ENCODE measurements around the gene ERC1.
"Not testable (repeated sequence)": the region's sequence is repeated elsewhere in the genome, so short reads cannot be mapped to it uniquely, and the experiment has no call there.

Gene ERC1

DNA sequence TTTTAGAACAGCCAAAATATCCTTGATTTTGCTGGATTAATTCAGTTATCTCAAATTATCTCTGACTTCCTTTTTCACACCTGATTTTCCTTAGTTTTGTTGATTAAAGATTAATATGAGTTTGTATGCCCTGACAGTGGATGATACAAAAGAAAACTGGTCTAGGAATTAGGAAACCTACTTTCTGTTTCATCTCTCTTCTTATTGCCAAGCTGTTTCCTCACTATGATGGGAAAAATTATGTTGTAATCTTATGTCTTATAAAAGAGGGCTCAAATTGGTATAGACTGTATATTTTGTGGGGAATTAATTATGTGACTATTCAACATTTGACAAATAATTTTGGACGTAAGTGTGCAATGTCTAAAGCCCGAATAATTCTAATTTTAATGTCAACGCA, 331.8 kb downstream of the ERC1 start:
- DNase-seq: no peak
- in situ Hi-C loops (cut with MboI; ENCODE audit: low pct_unique_long_range_greater_than_20kb, low sequenced_read_pairs): no loop called here

DNA sequence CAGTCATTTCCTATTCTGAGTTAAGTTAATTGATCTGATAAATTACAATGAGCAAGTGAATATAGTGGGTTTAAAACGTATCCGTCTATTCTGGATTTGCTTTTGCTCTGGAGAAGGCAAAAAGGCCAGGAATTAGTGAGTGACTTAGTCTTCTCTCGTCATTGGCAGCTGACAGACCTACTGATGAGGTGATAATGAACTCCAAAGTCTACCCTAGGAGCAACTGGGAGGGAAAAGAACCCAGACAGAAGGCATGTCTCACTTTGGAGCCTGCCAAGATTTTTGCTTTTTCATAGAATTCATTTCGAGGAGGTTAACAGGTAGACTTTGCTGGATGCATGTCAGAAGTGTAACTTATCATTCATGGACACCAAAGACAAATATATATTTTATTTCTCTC, 333.1 kb downstream of the ERC1 start:
- in situ Hi-C loops (cut with MboI; ENCODE audit: low pct_unique_long_range_greater_than_20kb, low sequenced_read_pairs): no loop called here
- no peak for DNase-seq

DNA sequence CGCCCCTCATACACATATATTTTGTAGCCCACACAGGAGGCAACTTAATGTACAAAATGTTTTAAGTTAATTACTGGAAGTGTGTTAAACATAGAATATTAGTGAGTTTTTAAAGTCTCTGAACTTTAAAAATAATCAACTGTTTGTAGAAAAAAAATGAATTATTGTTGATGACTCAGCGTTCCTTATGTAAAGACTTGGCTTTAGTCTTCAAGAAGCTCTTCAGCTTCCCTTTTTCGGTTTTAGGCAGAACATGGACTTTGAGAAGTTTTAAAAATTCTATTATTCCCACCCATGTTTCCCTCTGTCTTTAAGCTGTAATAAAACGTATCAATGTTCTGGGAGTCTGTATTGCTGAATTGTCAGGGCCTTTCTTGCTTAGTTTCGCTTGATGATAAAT, 333.9 kb downstream of the ERC1 start:
- peak; percentile 11 for DNase-seq
- in situ Hi-C loops (cut with MboI; ENCODE audit: low pct_unique_long_range_greater_than_20kb, low sequenced_read_pairs): no loop called here

DNA sequence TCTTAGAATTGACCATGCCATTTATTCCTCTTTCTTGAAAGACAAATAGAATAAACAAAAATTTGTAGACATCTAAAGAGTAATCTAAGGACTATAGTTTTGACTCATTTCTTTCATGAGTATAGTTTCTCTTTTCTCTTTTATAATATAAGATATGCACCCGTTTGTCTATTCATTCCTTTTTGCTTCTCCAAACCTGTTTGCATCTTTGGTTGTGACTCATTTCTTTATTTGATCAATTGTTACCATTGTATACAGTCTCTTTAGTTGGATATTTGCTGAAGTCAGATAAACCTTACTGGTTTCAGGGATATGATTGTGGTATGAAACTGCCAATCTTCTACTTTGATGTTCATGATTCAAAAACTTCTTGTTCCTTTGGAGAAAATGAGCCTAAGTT, 334.6 kb downstream of the ERC1 start:
- in situ Hi-C loops (cut with MboI; ENCODE audit: low pct_unique_long_range_greater_than_20kb, low sequenced_read_pairs): no loop called here
- DNase-seq: no peak

DNA sequence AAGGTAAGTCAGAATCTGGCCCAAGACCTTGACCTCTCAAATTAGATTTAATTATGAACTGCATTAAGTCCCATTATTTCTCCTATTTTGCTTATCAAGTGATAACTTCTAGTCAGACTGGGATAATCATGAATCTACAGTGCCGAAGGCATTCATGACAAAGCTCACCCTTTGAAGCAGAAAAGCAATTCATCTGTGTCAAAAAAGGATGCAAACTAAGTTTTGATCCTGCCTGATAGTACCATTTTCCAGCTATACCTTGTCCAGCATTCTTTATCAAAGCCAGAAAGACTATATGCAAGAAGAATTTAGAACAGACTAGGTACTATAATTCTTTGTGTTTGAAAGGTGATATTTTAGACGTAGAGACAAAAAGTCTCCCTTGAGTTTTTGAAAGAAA, 335.2 kb downstream of the ERC1 start:
- no peak for DNase-seq
- in situ Hi-C loops (cut with MboI; ENCODE audit: low pct_unique_long_range_greater_than_20kb, low sequenced_read_pairs): no loop called here

DNA sequence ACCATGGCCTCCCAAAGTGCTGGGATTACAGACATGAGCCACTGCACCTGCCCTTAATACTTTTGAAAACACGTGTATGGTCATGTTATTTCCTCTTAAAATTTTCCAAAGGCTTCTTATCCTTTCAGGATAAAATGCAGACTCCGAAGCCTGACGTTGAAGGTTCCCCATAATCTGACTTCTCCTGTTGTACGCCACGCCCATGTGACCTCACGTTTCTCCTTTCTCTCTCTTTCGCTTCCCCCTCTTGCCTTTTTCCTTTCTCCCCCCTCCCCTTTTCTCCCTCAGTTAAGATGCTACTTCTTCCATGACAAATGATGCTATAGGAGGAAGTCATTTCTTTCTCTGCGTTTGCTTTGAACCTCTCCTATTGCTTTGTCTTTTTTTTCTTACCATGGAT, 337.4 kb downstream of the ERC1 start:
- in situ Hi-C loops (cut with MboI; ENCODE audit: low pct_unique_long_range_greater_than_20kb, low sequenced_read_pairs): no loop called here
- no peak for DNase-seq

DNA sequence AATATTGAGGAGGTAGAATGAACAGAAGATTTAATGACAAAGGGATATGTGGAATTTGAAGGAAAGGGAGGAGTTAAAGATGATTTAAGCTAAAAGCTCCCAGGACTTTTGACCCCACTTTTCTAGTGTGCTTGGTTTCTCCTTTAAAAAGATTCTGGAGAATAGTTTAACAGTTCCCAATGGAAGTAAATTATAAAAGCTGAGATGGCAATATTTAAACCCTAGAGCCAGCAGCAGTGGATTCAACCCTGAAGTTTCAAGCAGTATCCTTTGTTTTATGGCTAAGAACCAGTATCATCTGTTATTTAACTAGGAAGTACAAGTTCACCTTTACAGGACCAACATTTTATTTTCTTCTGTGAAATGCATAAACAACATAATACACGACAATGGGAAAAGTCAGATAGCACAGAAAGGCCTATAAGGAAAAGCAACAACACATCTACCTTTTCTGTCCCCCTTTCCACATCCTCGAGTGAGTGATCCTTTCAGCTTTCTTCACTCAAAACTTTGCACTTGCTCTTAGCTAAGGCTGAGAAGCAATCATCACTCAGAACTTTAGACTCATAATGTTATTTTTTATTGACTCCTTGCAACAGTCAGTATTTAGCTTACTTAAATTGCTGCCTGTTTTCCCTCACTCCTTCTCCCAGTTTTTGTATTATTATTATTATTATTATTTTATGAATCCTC, 338.9 kb downstream of the ERC1 start:
- in situ Hi-C loops (cut with MboI; ENCODE audit: low pct_unique_long_range_greater_than_20kb, low sequenced_read_pairs): no loop called here
- DNase-seq: no peak

DNA sequence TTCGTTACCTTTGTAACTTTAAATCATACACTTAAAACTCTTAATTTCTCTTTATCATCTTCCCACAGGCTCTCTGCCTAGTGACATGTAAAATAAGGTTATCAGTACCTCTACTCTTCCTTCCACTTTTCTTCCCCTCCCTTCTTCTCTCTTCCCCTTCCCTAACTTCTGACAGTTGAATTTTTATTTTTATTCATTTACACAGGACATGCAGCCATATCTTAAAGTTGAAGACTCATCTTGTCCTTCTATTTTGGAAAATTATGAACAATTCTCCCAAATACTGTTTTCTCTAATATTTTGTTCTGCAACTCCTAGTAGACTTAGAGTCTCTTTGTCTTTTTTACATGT, 339.4 kb downstream of the ERC1 start:
- in situ Hi-C loops (cut with MboI; ENCODE audit: low pct_unique_long_range_greater_than_20kb, low sequenced_read_pairs): no loop called here
- no peak for DNase-seq

DNA sequence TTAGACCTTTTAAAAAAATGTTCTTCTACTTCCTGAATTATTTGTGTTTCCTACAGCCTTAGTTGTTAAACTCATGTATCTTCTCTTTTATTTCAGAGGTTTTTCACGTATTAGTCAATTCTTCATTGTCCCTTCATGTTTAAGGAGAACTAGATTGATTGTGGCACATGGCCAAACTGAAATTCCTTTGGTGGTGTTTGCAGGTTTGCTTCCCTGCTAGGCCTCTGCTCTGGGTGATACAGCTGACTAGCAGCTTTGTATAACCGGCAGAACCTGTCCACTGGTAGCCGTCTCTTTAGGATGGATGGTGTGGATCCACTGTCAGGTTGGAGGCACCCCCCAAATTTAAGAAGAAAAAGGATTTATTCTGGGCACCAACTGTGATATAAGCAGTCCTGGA, 341.3 kb downstream of the ERC1 start:
- in situ Hi-C loops (cut with MboI; ENCODE audit: low pct_unique_long_range_greater_than_20kb, low sequenced_read_pairs): no loop called here
- no peak for DNase-seq

DNA sequence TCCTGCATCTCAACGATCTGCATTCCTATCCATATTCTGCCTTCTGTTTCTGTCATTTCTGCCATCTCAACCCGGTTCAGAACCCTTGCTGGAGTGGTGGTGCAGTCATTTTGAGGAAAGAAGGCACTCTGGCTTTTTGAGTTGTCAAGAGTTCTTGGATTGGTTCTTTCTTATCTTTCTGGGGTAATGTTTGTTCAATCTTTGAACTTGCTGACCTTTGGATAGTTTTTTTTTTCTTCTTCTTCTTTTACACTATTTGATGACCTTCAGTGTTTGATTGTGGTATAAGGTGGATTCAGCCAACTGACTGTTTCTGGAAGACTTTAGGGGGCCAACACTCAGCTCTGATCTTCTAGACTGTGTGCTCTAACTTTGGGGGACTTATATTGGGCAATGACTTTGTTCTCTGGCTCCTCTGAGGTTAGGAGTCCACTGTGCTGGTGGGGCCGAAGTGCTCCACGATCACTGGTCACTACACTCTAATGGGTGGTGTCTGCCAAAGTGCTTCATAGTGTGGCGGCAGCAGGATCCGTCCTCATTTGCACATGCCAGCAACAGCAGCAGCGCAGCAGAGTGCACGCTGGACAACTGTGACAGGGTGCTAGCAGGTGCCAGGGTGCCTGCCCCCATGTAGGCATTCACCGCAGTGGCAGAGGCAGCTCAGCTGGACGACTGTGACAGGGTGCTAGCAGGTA, 347.6 kb downstream of the ERC1 start:
- in situ Hi-C loops (cut with MboI; ENCODE audit: low pct_unique_long_range_greater_than_20kb, low sequenced_read_pairs): no loop called here

DNA sequence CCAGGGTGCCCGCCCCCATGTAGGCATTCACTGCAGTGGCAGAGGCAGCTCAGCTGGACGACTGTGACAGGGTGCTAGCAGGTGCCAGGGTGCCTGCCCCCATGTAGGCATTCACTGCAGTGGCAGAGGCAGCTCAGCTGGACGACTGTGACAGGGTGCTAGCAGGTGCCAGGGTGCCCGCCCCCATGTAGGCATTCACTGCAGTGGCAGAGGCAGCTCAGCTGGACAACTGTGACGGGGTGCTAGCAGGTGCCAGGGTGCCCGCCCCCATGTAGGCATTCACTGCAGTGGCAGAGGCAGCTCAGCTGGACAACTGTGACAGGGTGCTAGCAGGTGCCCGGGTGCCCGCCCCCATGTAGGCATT, 348.1 kb downstream of the ERC1 start:
- DNase-seq; in situ Hi-C loops (cut with MboI; ENCODE audit: low pct_unique_long_range_greater_than_20kb, low sequenced_read_pairs): not testable (repeated sequence)

More for the DNA sequence above, 347.6 kb downstream of the ERC1 start:
- no peak for DNase-seq

DNA sequence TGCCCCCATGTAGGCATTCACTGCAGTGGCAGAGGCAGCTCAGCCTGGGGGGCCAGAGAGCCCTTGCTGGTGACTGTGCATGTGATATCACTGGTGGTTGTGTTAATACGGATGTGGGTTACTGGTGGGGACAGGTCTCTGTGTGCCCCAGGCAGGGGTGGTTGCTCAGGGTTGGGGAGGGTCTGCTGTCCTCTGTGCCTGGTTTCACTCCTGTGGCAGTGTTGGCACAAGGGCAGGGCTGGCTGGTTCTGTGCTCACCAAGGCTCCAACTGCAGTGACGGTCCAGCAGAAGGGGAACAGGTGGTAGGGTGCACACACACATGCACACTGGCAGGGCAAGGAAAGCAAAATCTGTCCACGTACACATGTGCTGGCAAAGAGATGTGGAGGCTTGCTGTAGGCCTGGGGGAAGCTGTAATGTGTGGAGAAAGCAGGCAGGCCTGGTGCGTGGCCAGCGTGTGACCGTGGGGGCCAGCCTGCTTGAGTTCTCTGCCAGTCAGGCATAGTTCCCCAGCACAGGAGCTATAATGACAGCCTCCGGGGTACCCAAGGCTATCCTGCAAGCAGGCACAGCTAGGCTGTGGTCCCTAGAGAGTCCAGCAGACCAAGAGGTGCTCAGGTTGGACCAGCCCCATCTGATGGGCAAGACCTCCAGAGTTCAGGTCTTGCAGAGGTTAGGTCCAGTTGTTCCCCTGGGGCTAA, 348.7 kb downstream of the ERC1 start:
- DNase-seq: no peak
- in situ Hi-C loops (cut with MboI; ENCODE audit: low pct_unique_long_range_greater_than_20kb, low sequenced_read_pairs): no loop called here

DNA sequence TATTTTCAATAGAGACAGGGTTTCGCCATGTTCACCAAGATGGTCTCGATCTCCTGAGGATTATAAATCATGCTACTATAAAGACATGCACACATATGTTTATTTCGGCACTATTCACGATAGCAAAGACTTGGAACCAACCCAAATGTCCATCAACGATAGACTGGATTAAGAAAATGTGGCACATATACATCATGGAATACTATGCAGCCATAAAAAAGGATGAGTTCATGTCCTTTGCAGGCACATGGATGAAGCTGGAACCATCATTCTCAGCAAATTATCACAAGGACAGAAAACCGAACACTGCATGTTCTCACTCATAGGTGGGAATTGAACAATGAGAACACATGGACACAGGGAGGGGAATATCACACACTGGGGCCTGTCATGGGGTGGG, 350.2 kb downstream of the ERC1 start:
- in situ Hi-C loops (cut with MboI; ENCODE audit: low pct_unique_long_range_greater_than_20kb, low sequenced_read_pairs); DNase-seq: not testable (repeated sequence)

DNA sequence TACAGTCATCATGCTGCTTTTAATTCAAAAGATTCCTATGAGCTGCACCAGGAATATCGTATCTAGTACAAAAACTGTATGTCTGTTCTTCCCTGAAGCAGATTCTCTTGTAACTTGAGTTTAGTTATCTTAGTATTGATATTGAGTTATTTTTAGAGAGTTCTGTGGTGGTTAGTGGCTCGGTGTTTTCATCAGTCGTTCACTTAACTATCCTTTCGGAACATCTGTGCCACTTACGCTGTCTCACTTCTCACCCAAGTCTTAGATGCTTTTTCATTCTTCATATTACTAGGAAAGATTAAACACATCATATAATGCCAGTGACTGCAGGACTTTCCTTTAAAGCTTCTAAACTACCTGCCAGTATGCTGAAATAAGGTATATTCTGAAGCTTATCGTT, 352.4 kb downstream of the ERC1 start:
- in situ Hi-C loops (cut with MboI; ENCODE audit: low pct_unique_long_range_greater_than_20kb, low sequenced_read_pairs): no loop called here
- DNase-seq: no peak

DNA sequence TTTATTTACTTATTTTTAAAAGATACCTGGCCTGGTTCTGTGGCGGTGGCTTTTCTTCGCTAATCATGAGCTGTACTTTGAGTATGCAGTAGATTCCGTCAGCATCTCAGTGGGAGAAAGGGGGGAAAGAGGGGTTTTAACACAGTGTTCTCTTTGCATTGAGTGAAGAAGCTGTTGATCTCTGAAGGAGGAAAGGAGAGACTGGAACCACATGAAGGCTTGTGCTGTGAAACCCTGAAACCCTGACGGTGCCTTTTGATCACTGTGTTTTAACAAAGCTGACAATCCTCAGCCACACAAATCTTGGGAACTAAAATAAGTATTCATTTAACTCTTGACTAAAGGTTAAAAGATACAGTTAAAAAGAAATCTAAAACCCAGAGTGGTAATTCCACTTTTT, 353.2 kb downstream of the ERC1 start:
- DNase-seq: no peak
- in situ Hi-C loops (cut with MboI; ENCODE audit: low pct_unique_long_range_greater_than_20kb, low sequenced_read_pairs): no loop called here

DNA sequence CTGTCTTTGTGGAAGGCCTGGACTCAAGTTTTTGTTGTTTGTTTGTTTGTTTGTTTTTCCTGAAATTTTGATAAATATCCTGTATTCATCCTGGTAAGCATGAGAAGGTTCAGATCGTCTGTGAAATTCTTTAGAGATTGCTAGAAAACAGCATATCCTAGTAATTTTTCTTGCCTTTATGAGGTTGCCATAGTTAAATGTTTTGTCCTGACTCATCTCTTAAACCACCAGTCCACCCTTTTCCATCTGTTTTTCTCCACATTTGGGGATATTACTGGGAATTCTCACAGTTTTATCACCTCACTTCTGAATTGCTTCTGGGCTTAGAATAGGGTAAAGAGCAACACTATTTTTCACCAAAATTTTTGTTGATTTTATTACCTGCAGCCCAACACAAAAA, 355.1 kb downstream of the ERC1 start:
- in situ Hi-C loops (cut with MboI; ENCODE audit: low pct_unique_long_range_greater_than_20kb, low sequenced_read_pairs): no loop called here
- DNase-seq: no peak

DNA sequence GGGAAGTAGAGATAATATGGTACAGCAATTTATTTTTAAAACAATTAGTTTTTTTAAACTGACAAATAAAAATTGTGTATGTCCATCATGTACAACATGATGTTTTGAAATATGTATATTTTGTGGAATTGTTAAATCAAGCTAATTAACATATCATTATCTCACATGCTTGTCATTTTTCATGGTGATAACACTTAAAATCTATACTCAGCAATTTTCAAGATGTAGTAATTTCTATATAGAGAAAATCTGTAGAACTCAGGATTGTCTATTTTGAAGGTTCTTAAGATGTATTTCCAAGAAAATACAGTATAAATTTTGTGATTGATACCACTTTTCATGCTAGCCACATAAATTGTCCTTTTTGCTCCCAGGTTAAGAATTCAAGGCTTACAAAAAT, 356.3 kb downstream of the ERC1 start:
- in situ Hi-C loops (cut with MboI; ENCODE audit: low pct_unique_long_range_greater_than_20kb, low sequenced_read_pairs): no loop called here
- DNase-seq: no peak

DNA sequence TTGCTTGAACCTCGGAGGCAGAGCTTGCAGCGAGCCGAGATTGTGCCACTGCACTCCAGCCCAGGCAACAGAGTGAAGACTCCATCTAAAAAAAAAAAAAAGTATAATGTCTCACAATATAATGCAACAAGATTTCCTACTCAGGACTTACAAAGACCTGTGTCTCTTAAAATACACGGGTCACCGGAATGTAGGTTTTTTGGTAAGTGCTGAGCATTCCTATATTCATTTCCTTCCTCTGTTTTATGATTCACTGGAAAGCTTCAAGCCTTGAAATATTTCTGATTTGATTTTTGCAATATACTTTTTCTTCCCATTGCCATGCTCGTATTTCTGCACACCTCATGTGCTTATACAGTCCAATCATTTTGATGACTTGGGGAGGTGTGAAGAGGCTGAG, 357.6 kb downstream of the ERC1 start:
- in situ Hi-C loops (cut with MboI; ENCODE audit: low pct_unique_long_range_greater_than_20kb, low sequenced_read_pairs): no loop called here
- no peak for DNase-seq

DNA sequence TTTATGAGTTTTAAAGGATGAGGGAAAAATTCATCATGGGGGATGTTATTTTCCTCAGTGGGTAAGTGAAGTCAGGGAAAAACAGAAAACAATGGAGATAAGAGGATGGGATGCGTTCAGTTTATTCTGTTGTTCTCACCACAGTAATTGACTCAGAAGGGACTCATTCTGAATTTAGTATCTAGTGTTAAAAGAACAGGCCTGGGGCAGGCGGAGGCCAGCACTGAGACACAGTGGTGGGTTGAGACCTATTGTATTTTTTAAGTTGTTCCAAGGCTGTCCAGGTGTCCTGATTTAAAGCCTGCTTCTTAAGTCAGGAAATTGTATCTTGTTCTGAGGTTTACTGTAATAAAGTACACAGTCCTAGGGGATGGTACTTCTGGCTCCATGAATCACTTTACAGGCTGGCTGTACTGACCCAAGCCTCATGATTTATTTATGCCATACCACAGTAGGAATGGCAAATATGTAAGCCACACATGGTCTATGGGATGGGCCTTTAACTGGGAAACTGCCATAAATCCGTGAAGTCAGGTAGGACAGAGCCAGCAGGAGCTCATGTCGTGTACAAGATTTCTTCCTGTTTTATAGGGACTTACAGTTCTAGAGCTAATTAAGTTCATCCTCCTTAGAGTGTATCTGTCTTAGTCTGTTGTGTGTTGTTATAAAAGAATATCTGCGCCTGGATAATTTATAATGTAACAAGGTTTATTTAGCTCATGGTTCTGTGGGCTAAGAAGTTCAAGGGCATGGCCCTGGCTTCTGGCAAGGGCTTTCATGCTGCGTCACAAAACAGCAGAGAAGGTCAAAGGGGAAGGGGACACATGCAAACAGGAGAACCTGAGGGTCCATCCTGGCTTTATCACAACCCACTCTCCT, 359.3 kb downstream of the ERC1 start:
- no peak for DNase-seq
- in situ Hi-C loops (cut with MboI; ENCODE audit: low pct_unique_long_range_greater_than_20kb, low sequenced_read_pairs): no loop called here

DNA sequence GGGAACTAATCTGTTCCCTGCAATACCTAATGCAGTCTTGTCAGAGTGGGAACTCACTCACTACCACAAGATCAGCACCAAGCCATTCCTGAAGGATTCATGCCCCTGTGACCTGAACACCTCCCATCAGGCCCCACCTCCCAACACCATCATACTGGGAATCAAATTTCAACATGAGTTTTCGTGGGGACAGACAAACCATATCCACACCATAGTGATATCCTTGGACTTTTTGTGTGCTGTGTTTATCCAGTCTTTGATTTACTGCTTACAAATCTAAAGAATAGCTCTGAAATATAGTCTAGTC, 359.9 kb downstream of the ERC1 start:
- in situ Hi-C loops (cut with MboI; ENCODE audit: low pct_unique_long_range_greater_than_20kb, low sequenced_read_pairs): no loop called here
- DNase-seq: no peak

Measured in KBM-7 (cell line).